ENCODE measurements around the gene PAK1.

DNA sequence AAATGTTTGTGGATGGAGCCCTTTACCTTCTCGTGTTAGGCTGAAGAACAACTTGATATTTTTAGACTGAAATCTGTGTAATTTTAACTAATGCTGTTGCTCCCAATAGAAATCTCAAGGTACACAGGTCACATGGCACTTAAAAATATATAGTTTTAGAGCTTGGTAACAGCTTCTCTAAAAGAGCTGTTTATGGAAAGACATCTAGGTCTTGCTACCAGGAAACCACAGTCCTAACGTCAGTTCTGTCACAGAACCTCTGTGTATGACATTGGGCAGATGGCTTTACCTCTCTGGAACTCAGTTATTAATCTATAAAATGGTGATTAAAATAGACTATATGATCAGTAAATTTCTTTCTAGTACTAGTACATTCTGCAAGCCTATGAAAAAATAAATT is 35.4 kb downstream of the PAK1 start:
- TF ChIP-seq CTCF (conservative IDR thresholded peaks at IDR 0.05 in 1 of 2, IDR thresholded peaks at IDR 0.05 in 1 of 2; ENCODE audit: low read depth in 1 of 2, low read length in 2 of 2) = no peak
- TF ChIP-seq EZH2 (IDR thresholded peaks at IDR 0.05; ENCODE audit: low read length, missing control alignments) = no peak
